HS-27A (cell line): ENCODE measurements around the gene PICK1.

Experiments
- DNase-seq: peaks from one replicate; pipeline ENCODE4 v3.0.0-alpha.2; 2012; ENCODE audit warnings: low read depth, missing footprints

The PICK1 gene

DNA sequence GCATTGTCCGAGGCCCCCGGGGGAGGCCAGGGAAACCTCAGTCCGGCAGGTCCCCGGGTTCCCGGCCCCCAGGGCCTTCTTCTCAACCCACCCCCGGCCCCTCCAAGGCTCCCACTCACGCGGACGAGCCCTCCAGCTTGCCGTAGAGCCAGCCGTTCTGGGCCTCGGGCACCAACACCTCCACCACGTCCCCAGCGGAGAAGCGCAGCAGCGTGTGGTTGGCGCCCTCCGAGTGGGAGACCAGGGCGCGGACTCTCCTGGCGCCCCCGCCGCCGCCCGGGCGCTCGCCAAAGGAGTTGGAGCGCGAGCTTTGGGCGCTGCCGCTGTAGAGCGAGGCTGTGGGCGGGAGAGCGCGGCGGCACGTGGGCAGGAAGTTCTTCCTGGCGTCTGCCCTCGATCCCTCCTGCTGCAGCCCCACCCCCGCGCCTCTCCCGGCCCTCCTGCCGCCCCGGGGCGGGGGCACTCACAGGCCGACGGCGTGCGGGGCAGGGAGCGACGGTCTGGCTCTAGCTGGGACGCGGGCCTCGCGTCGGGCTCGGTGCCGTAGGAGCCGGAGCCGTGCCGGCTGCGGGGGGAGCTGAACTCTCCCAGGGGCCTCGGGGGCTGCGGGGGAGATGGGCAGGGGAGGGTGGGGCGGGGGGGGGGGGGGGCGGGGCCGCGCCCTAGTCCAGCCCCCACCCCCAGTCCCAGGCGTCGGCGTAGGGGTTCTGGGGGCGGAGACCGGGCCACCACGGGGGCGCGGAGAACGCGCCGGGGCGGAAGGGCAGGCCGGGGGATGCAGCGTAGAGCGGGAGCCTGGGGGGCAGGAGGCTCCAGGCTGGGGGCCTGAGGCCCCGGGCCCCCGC is 31.6 kb downstream of the PICK1 start:
- DNase-seq, result no peak

- no peak for DNase-seq
Measured at GRCh38 chr22:38089474-38089851, 32.3 kb downstream of the PICK1 start.

DNA sequence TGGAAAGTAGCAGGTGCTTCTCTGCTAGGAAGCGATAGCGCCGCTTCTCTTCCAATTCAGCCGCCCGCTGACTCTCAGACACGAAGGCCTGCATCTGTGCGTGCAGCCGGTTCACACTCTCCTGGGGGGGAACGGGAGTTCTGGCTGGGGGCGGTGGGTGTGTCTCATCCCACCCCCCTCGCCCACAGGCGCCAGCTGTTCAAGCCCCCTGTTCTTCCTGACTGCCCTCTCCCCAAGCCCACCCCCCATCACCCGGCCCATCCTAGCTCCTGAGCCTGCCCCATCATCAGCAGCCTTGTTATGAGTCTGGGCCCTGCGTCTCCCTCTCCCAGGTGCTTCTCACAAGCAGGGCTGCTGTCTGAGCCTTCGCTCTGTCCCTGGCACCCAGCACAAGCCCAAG is 39.9 kb downstream of the PICK1 start:
- no peak for DNase-seq

- no peak for DNase-seq
Measured at GRCh38 chr22:38097557-38098409, 40.6 kb downstream of the PICK1 start.

GRCh38 chr22:38098410-38099249 is 41.4 kb downstream of the PICK1 start:
- no peak for DNase-seq

- DNase-seq, result no peak
Measured at GRCh38 chr22:38103641-38104040, 46.4 kb downstream of the PICK1 start.

DNA sequence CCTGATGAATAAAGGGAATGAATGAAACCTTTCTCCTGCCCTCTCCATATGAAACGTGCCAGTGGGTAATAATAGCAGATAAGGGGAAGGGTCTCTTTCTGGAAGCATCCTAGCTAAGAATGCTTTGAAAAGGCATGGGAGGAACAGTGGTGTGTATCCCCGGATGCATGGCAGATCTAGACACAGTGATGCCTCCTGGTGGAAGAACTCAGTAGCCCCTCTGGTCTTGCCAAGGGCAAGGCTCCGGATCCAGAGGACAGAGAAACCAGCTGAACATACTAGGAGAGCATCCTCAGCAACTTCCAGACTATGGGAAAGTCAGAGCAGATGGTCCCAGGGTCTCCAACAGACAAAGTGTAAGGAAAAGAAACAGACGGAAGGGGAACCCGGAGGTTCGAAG is 46.9 kb downstream of the PICK1 start:
- DNase-seq, result no peak

DNA sequence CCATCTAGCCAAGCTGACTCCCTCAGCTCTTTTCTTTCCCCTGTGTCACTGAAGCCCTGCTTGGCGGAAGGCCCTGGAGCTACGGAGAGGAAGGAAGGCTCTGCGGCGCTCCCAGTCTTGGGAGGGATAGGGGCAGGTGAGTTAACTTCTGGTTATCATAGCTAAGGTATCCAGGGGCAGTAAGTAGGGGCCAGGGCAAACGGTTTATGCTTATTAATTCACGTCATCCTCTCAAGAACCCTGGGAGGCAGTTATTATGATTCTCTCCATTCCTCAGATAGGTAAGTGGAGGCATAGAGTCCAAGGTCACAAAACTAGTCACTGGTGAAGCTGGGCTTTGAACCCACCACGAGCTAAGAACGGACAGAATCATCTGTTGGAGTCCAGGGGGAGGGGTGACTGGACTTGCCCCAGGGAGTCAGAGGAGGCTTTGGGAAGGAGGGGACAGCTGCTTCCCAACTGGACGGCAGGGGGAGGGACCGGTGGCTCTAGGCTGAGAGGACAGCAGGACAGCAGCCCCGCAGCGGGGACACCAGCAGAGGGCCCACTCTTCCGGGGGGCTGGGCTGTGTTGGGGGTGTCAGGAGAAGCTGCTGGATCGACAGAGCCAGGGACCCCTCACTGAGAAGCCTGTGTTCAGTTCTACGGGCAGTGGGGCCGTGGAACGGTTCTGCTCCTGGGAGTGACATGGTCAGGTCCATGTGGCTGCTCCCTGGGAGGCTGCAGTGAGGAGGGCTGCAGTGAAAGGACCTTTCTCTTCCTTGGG is 49.8 kb downstream of the PICK1 start:
- DNase-seq, result no peak

DNA sequence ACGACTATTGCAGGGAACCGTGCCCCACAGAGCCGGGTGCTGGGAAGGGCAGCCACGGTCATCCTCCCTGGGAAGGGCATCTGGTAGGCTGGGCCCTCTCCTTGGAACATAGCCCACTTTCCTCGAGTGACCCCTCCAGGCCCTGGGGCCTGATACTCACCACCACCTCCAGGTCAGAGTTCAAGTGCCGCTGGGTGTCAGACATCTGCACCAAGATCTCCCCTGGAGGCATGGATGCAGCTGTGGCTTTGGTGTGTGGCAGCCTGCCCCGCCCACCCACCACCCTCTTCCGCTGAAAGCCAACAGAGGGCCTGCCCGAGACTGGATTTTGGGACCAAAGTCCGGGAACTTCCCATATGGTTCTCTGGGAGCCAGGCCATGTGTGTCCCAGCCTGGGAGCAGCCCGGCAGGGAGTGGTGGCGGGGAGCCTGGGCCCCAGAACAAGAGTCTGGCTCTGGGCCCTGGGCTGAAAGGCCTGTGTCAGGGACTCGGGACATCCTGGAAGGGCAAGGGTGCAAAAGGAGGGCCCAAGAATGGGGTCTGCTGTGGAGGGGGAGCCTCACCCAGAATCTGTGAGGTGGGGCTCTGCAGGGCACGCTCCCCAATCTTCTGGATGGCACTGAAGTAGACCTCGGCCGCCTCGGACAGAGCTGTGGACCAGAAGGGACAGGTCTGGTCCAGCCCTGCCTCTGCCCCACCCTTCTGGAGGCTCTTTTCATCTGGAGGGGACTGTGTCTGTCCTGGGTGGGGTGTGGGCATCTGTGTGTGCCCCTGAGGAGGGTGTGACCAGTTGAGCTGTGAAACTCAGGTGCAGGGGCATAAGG is 50.7 kb downstream of the PICK1 start:
- no peak for DNase-seq

DNA sequence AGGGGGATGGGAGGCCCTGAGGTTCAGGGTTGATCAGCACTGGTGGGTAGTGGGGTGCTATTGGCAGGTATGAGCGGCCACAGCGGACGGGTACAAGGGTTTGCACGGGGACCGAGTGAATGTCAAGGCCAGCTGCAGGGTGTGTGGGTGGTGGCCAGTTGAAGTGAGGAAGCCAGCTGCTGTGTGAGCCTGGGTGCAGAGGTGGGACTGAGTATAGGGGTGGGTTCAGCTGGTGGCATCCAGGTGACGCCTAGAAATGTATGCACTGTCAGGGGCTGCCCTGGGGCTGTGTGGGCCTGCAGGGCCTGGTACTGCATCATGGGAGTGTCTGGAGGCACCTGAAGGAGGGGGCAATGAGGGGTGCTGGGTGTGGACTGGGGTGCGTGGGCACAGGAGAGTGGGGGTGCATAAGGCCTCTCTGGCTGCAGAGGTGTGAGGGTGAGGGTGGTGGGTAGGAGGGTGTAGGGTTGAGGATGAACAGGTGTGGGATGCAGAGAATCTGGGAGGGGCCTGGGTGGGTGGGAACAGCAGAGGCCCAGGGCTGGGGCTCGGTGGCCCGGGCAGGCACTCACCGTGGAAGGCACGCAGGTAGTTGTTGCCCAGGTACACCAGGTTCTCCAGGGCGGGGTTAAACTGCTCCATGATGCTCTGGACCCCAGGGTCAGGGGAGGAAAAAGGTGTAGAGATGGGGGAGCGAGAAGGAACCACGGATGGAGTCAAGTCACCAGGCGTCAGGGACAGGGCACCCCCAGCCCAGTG is 51.5 kb downstream of the PICK1 start:
- DNase-seq, result no peak

DNA sequence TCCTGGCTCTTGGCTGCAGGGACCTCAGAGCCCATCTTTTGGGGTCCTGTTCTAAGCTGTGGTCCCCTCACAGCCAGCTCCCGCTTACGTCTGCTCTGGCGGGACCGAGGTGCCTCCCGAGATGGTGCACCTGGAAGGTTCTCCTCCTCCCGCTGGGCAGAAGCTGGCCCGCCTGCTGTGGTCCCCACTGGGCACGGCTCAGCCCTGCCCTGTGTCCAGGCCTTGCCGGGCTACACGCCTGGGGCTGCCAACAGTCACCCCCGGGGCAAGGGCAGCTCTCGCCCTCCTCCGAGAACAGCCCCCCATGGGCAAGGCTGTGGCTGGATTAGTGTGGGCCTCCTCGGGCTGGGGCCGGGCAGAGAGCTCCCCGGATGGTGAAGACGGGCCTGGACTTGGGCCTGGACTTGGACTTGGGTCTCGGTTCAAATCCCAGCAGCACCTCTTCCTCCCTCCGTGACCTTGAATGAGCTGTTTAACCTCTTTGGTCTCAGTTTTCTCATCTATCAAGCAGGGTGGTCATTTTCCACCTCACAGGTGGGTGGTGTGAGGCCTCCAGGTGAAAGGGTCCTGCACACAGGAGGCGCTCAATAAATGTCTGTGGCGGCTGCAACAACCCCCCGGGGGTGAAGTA is 52.3 kb downstream of the PICK1 start:
- DNase-seq, result no peak

DNA sequence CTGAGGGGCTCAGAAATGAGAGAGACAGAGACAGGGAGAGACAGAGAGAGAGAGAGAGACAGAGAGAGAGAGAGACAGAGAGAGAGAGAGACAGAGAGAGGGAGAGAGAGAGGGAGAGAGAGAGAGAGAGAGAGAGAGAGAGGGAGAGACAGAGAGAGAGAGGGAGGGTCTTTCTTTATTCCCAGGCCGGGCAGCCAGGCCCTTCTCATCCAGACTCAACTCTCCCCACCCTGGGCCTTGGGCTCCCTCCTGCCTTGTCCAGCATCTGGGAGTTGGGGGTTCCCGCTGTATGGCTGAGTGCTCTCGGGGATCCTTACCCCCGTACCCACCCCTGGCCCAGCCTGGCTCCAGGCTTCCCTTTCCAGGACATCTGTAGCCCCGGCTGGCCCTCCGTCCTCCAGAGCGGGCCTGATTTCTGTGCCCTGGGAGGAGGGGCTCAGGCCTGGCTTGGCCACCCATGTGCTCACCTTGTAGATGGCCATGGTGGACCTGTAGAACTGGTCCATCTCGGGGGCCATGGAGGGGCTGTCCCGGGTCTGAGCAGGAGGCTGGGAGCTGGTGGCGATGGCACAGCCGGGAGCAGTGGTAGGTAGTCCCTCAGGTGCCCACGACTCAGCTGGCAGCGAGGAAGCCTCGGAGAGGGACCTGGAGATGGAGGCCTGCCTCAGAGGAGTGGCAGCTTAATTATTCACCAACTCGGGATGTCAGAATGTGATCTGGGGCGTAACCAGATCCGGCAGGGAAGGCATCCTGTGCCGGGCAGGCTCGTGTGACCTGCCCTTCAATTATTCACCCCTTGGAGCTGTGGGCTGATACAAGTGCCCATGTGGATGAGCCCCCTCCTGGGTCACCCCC is 53.0 kb downstream of the PICK1 start, which contains the start of gene BAIAP2L2:
Gene BAIAP2L2 (minus strand): TSS at position 677 of the 855 bp plus-strand sequence. CDS start 159 bp downstream, at position 518.
- DNase-seq, result no peak

DNA sequence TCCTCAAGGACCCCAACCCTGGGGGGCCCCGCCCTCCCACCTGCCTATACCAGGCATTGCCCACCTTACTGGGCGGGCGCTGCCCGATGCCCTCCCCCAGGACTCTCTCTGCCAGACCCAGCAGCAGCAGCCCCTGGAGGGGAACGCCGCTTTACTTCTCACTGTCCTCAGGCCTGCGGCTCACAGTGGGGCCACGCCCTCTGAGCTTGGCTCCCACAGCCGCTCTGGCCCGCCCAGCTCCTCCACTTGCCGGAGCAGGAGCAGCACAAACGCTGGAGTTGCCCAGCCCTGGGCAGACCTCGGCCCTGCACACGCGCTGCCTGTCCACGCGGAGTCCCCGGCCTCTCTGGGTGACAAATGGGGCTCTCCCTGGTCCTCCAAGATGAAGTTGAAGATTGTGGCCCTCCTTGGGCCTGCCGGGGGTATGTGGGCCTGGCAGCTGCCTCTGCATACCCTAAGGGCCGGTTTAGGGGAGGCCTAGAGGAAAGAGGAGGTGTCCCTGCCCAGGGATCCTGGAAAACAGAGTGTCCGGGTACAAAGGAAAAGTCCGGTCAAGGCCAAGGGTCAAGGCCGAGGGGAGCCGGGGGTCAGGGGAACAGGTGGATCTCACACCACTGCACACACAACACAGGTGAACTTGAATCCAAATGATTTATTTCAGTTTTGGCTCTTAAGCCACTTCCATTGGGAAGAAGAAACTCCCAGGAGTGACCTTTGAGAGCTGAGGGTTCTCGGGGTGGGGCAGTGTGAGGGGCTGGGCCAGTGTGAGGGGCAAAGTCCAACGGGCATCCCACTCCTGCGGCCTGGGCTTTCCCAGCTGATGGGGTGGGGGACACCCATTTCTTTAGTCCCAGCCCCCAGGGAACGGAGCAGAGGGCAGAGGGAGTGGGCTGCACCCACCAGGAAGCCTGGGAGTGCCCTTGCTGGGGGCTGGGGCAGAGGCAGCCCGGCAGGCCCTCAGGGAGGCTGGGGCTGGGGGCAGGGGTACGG is 54.0 kb downstream of the PICK1 start:
- DNase-seq, result no peak

- DNase-seq, result no peak
Measured at GRCh38 chr22:38111925-38112355, 54.7 kb downstream of the PICK1 start.

GRCh38 chr22:38112381-38112780 is 55.2 kb downstream of the PICK1 start:
- DNase-seq, result no peak

DNA sequence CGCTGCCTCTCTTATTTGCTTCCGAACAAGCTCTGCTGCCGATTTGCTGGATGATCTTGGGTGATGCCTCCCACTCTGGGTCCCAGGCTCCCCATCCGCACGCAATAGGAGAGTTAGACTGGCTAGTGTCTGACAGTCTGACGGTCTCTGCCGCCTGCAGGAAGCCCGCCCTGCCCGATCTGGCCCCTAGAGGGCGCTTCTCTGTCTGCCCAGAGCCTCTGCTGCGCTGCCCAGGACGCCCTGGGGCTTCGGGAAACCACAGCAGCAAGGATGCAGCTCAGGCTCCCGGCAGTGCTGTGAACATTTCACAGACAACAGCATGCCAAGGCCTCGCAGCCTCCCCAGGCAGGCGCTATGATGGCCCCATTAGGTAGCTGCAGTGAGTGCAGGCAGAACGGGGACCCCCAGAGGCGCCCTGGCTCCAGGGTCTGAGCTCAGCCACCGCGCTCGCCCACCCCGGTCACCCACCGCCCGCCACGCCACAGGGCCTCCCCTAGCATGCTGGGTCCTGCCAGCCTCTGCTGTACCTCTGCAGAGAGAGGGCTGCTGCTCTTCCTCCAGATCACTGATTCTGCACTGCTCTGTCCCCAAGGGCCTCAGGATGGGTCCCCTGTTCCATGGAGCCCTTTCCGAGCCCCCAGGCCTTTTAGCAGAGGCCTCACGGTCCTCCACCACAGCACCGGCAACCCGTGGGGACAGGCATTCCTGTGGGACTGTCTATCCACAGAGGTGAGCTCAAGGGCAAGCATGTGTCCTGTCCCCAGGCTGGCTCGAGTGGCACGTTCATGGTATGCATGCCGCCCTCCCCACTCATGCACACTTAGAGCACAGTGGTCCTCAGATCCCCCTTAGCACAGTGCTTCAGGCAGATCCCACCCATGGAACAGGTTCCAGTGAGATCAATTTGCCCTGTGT is 57.5 kb downstream of the PICK1 start:
- no peak for DNase-seq
